Lower leg skin (tissue), 3 donors: ENCODE data around the gene CDH13.

Source experiments
- POLR2A ChIP-seq, 2 donors: fragments of 450-650 bp; IDR thresholded peaks; one replicate each; pipeline ENCODE4 v1.6.1; 2016 to 2017; ENCODE audit warnings: antibody characterized with exemption in 2 of 2, mild to moderate bottlenecking in 1 of 2, moderate library complexity in 1 of 2
- TF ChIP-seq, protein P1 (sequence below), 3 donors: fragments of 450-650 bp; IDR thresholded peaks; one replicate each; pipeline ENCODE4 v1.5.1; 2016; ENCODE audit warnings: antibody characterized with exemption in 3 of 3, mild to moderate bottlenecking in 3 of 3, moderate library complexity in 2 of 3

DNA sequence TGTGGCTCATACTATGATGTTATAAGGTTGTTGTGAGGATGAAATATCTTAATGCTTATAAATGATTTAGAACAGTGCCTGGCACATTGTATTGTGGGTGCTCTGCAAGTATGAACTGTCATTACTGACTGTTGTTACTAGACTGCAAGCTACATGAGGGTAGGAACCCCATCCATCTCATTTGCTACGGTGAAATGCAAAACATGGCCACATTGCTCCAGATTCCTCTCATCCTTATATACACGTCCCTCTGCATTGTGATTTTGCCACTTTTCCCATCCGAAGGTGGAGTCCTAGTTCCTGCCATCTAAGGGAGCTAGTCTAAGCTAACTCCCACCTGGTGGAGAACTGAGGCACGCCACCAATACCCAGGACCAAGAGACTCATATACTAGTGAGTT, 1210.8 kb downstream of the CDH13 start:
- TF ChIP-seq, protein P1, sequence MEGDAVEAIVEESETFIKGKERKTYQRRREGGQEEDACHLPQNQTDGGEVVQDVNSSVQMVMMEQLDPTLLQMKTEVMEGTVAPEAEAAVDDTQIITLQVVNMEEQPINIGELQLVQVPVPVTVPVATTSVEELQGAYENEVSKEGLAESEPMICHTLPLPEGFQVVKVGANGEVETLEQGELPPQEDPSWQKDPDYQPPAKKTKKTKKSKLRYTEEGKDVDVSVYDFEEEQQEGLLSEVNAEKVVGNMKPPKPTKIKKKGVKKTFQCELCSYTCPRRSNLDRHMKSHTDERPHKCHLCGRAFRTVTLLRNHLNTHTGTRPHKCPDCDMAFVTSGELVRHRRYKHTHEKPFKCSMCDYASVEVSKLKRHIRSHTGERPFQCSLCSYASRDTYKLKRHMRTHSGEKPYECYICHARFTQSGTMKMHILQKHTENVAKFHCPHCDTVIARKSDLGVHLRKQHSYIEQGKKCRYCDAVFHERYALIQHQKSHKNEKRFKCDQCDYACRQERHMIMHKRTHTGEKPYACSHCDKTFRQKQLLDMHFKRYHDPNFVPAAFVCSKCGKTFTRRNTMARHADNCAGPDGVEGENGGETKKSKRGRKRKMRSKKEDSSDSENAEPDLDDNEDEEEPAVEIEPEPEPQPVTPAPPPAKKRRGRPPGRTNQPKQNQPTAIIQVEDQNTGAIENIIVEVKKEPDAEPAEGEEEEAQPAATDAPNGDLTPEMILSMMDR (IDR thresholded peaks at IDR 0.05), result no peak
- TF ChIP-seq POLR2A (IDR thresholded peaks at IDR 0.05), result no peak
